H1 (cell line): ENCODE results near the gene BBC3. TPM values are rescaled to one million over a fixed set of nuclear protein-coding genes. Genes with fewer than 3 reads are reported as not detected.
A peak's percentile ranks its signal among the peaks of the same experiment; 100 is the strongest.

Source experiments
- CTCF ChIA-PET: fragments of 300-600 bp; sonication (Branson Sonifier 250); formaldehyde crosslinking; loops from one replicate; lab custom pipeline; 2021; ENCODE audit not compliant: partially characterized antibody; lab: Charles Lee
- POLR2A ChIA-PET: fragments of 300-600 bp; sonication (Branson Sonifier 250); formaldehyde crosslinking; loops from one replicate; lab custom pipeline; 2021; ENCODE audit warnings: inconsistent platforms; ENCODE audit not compliant: partially characterized antibody; lab: Charles Lee
- DNase-seq, 2 experiments: peaks; one replicate each; pipeline versions ENCODE4 v3.0.0 to v3.0.0-alpha.2; 2010 to 2022; ENCODE audit warnings: low spot score in 2 of 2, low read depth in 1 of 2, mixed read lengths in 1 of 2
- FAIRE-seq: peaks from 2 replicates; lab custom pipeline; 2011; peaks lifted over from hg19 to GRCh38; lab: Jason Lieb, UNC
- H2AFZ ChIP-seq: 2 replicates; pipeline ENCODE4 v1.8.1; 2012; ENCODE audit warnings: low read length, inconsistent platforms
- H2AK5ac ChIP-seq: 2 replicates; pipeline ENCODE4 v1.6.1; 2013; ENCODE audit warnings: low read depth, low read length
- H2BK120ac ChIP-seq: replicated peaks from 2 replicates; pipeline ENCODE3; 2013; ENCODE audit warnings: low read depth, low read length, inconsistent platforms
- H2BK12ac ChIP-seq: 2 replicates; pipeline ENCODE4 v1.6.1; 2013; ENCODE audit warnings: low read depth, low read length
- H2BK15ac ChIP-seq: 2 replicates; pipeline ENCODE4 v1.6.1; 2013; ENCODE audit warnings: low read length
- H2BK20ac ChIP-seq: 2 replicates; pipeline ENCODE4 v1.6.1; 2013; ENCODE audit warnings: low read length
- H2BK5ac ChIP-seq: 2 replicates; pipeline ENCODE4 v1.6.1; 2013; ENCODE audit warnings: low read depth, low read length
- H3K14ac ChIP-seq: 2 replicates; pipeline ENCODE4 v1.6.1; 2013; ENCODE audit warnings: inconsistent platforms; ENCODE audit not compliant: insufficient read length
- H3K18ac ChIP-seq: 2 replicates; pipeline ENCODE4 v1.6.1; 2013; ENCODE audit warnings: low read length; ENCODE audit errors: extremely low read depth
- H3K23ac ChIP-seq: 2 replicates; pipeline ENCODE4 v1.6.1; 2013; ENCODE audit warnings: inconsistent platforms; ENCODE audit not compliant: insufficient read length
- H3K23me2 ChIP-seq: 2 replicates; pipeline ENCODE4 v1.6.1; 2013; ENCODE audit warnings: low read depth, low read length
- H3K27ac ChIP-seq: 2 replicates; pipeline ENCODE4 v1.6.1; 2011; ENCODE audit warnings: low read depth, low read length, inconsistent platforms
- H3K27me3 ChIP-seq, 4 experiments: replicated peaks in 1 of 4; 1 replicate in 1 of 4; 2 replicates in 3 of 4; pipeline versions ENCODE4 v1.6.1 to v1.8.1; 2011 to 2013; ENCODE audit warnings: low read length in 3 of 4, mild to moderate bottlenecking in 3 of 4, inconsistent platforms in 2 of 4, mixed read lengths in 2 of 4, moderate library complexity in 1 of 4; ENCODE audit not compliant: control insufficient read depth in 3 of 4, insufficient read depth in 3 of 4; ENCODE audit errors: extremely low read depth in 1 of 4
- H3K36me3 ChIP-seq, 4 experiments: 2 replicates each; pipeline versions ENCODE4 v1.6.1 to v1.8.1; 2011 to 2013; ENCODE audit warnings: mild to moderate bottlenecking in 4 of 4, low read length in 3 of 4, moderate library complexity in 2 of 4, control low read depth in 1 of 4, inconsistent platforms in 1 of 4; ENCODE audit not compliant: insufficient read depth in 4 of 4, control insufficient read depth in 2 of 4
- H3K4ac ChIP-seq: replicated peaks from 2 replicates; pipeline ENCODE3; 2013; ENCODE audit warnings: low read length, low read depth, mixed read lengths, inconsistent platforms; ENCODE audit not compliant: insufficient read length
- H3K4me1 ChIP-seq, 4 experiments: replicated peaks in 1 of 4; 1 replicate in 1 of 4; 2 replicates in 3 of 4; pipeline versions ENCODE4 v1.6.1 to v1.8.1; 2011 to 2013; ENCODE audit warnings: low read length in 3 of 4, inconsistent platforms in 2 of 4, mixed read lengths in 1 of 4; ENCODE audit not compliant: insufficient read depth in 4 of 4, control insufficient read depth in 3 of 4
- H3K4me2 ChIP-seq, 2 experiments: 2 replicates each; pipeline versions ENCODE4 v1.6.1 to v1.8.1; 2011 to 2013; ENCODE audit warnings: low read depth in 2 of 2, low read length in 2 of 2, control low read depth in 1 of 2, inconsistent platforms in 1 of 2, mild to moderate bottlenecking in 1 of 2; ENCODE audit not compliant: insufficient read depth in 1 of 2
- H3K4me3 ChIP-seq, 4 experiments: fragments of 200-600, 300-600 bp in 1 of 4; sonication (generic), shearing (Covaris generic), sonication (Bioruptor Twin) in 1 of 4; 2 replicates each; pipeline versions ENCODE4 v1.5.1 to v1.8.1; 2011 to 2016; ENCODE audit warnings: low read length in 4 of 4, low read depth in 3 of 4, control low read depth in 2 of 4, inconsistent platforms in 2 of 4, mild to moderate bottlenecking in 2 of 4, mixed read lengths in 1 of 4, moderate library complexity in 1 of 4; ENCODE audit not compliant: insufficient read depth in 2 of 4; ENCODE audit errors: extremely low read depth in 1 of 4
- H3K56ac ChIP-seq: replicated peaks from 2 replicates; pipeline ENCODE3; 2013; ENCODE audit warnings: low read depth, mild to moderate bottlenecking, mixed read lengths, low read length, inconsistent platforms; ENCODE audit not compliant: insufficient read length
- H3K79me1 ChIP-seq: 2 replicates; pipeline ENCODE4 v1.6.1; 2013; ENCODE audit warnings: low read depth, low read length, control low read depth
- H3K79me2 ChIP-seq, 2 experiments: 2 replicates each; pipeline versions ENCODE4 v1.6.1 to v1.8.1; 2012 to 2013; ENCODE audit warnings: low read length in 2 of 2, mild to moderate bottlenecking in 2 of 2, inconsistent platforms in 1 of 2; ENCODE audit not compliant: insufficient read depth in 2 of 2, control insufficient read depth in 1 of 2
- H3K9ac ChIP-seq, 4 experiments: replicated peaks in 1 of 4; 1 replicate in 1 of 4; 2 replicates in 3 of 4; pipeline versions ENCODE4 v1.6.1 to v1.8.1; 2011 to 2013; ENCODE audit warnings: low read depth in 3 of 4, low read length in 3 of 4, control low read depth in 2 of 4, mild to moderate bottlenecking in 2 of 4, moderate library complexity in 2 of 4, inconsistent platforms in 1 of 4; ENCODE audit errors: extremely low read depth in 1 of 4
- H3K9me3 ChIP-seq, 2 experiments: 2 replicates each; pipeline versions ENCODE4 v1.6.1 to v1.8.1; 2012 to 2013; ENCODE audit warnings: mild to moderate bottlenecking in 2 of 2, moderate library complexity in 2 of 2, control low read depth in 1 of 2, inconsistent platforms in 1 of 2, low read depth in 1 of 2, low read length in 1 of 2, mixed read lengths in 1 of 2; ENCODE audit not compliant: insufficient read depth in 2 of 2
- H4K20me1 ChIP-seq, 2 experiments: replicated peaks in 1 of 2; 2 replicates each; pipeline versions ENCODE3 to v1.8.1; 2011 to 2013; ENCODE audit warnings: inconsistent platforms in 2 of 2, low read length in 2 of 2, mild to moderate bottlenecking in 1 of 2; ENCODE audit not compliant: insufficient read depth in 2 of 2, control insufficient read depth in 1 of 2
- H4K5ac ChIP-seq: 2 replicates; pipeline ENCODE4 v1.6.1; 2013; ENCODE audit warnings: low read length, low read depth, mixed read lengths, inconsistent platforms; ENCODE audit not compliant: insufficient read length
- H4K8ac ChIP-seq: 2 replicates; pipeline ENCODE4 v1.8.0; 2013; ENCODE audit warnings: mild to moderate bottlenecking, moderate library complexity, low read length, inconsistent platforms; ENCODE audit not compliant: insufficient read depth; ENCODE audit errors: extremely low read depth
- H4K91ac ChIP-seq: replicated peaks from 2 replicates; pipeline ENCODE3; 2013; ENCODE audit warnings: low read length, mixed read lengths, inconsistent platforms; ENCODE audit not compliant: insufficient read length
- ASH2L ChIP-seq: fragments of 200-600, 300-600 bp; sonication (generic); IDR thresholded peaks from one replicate; pipeline ENCODE4 v1.7.1; 2017; ENCODE audit warnings: low read length
- ATF2 ChIP-seq: IDR thresholded peaks from 2 replicates; pipeline ENCODE4 v1.6.1; 2012; ENCODE audit warnings: low read length, inconsistent platforms
- CTBP2 ChIP-seq: IDR thresholded peaks from 2 replicates; pipeline ENCODE4 v1.7.0; 2011; ENCODE audit warnings: borderline replicate concordance, mild to moderate bottlenecking, moderate library complexity, mixed read lengths, low read length; ENCODE audit not compliant: insufficient read depth, insufficient read length
- POLR2A ChIP-seq, 2 experiments: IDR thresholded peaks; 1 replicate in 1 of 2; 2 replicates in 1 of 2; pipeline ENCODE4 v1.6.1; 2011; ENCODE audit warnings: low read depth in 2 of 2, low read length in 2 of 2, mild to moderate bottlenecking in 2 of 2; ENCODE audit errors: control extremely low read depth in 1 of 2
- SIN3A ChIP-seq, 2 experiments: IDR thresholded peaks in 1 of 2; conservative IDR thresholded peaks in 1 of 2; 2 replicates each; pipeline ENCODE4 v1.6.1; 2011 to 2012; ENCODE audit warnings: low read length in 2 of 2, improper control_type of control experiment in 1 of 2, low read depth in 1 of 2, mild to moderate bottlenecking in 1 of 2
- SP1 ChIP-seq: IDR thresholded peaks from 2 replicates; pipeline ENCODE4 v1.6.1; 2011; ENCODE audit warnings: low read depth, low read length
- SUZ12 ChIP-seq: fragments of 200-600 bp; sonication (generic); IDR thresholded peaks from 2 replicates; pipeline ENCODE4 v1.6.1; 2012; ENCODE audit warnings: mild to moderate bottlenecking, inconsistent platforms, low read length, moderate library complexity, mixed read lengths
- TAF1 ChIP-seq: IDR thresholded peaks from 2 replicates; pipeline ENCODE4 v1.6.1; 2011; ENCODE audit warnings: mild to moderate bottlenecking, low read depth, low read length
- TBP ChIP-seq: IDR thresholded peaks from 2 replicates; pipeline ENCODE4 v1.6.1; 2011; ENCODE audit warnings: low read depth, low read length, improper control_type of control experiment
- WGBS, 2 experiments: shearing (Covaris generic) in 1 of 2; methylation state at CpG; one replicate each; pipeline versions ENCODE4 v1.1.6 to v1.1.7; 2013 to 2015; ENCODE audit warnings: low lambda C conversion rate in 2 of 2, mixed read lengths in 2 of 2, inconsistent platforms in 1 of 2, low coverage in 1 of 2, missing lambda C conversion rate in 1 of 2; ENCODE audit not compliant: insufficient replicate concordance in 2 of 2, insufficient coverage in 1 of 2, insufficient read length in 1 of 2; ENCODE audit errors: extremely low coverage in 1 of 2, missing lambda C conversion rate in 1 of 2; 5-methylcytosine and 5-hydroxymethylcytosine counted together
- polyA plus RNA-seq, 7 experiments: library from polyadenylated mRNA; depleted of rRNA in 3 of 7; stranded (reverse) in 5 of 7; unstranded in 2 of 7; fragments of >200 nt in 5 of 7; fragments of 200-250 nt in 2 of 7; gene quantifications; 1 replicate in 5 of 7; 2 replicates in 1 of 7; 4 replicates in 1 of 7; pipeline versions ENCODE4 v1.2.1 to v1.2.3, GENCODE V29; 2011 to 2013; ENCODE audit warnings: missing spikeins in 2 of 7, mixed read lengths in 2 of 7
- total RNA-seq: library from RNA; stranded (reverse); fragmentation: NEBNext Ultra II Directional; extraction: Animal tissue kit (Norgen Biotek cat#: 25700); gene quantifications from 2 replicates; pipeline ENCODE4 v1.2.1, GENCODE V29; 2021

BBC3 gene
- total and polyA plus RNA-seq, 2 of the 8 experiments (the other 6 are each of a cell fraction or from before 2014, with no cell fraction given) = 13.2 to 21.6 TPM

- H4K5ac ChIP-seq = peak overlapping the region; percentile 20
- WGBS, 2 experiments = 14% methylated on average over 24 of the region's 29 CpGs; no CpG with 5 or more reads in 1 of the 2 experiments
- DNase-seq (no peak), FAIRE-seq (no peak)
- peak overlapping the region; percentile 75; the same call in 1 of the 2 replicates for H4K8ac ChIP-seq
- no peak overlapping the region for H2AFZ ChIP-seq
- peak overlapping the region; percentile 90 for H2BK12ac ChIP-seq
- peaks cover 0 to 8% (median 6%) of the 10 kb centered on the region in 4 experiments; a peak in 6 of 7 replicates for H3K4me1 ChIP-seq
- peak overlapping the region; percentile 5 for H3K56ac ChIP-seq
- peaks cover 0 to 15% of the 10 kb centered on the region in 2 experiments; a peak in 2 of 4 replicates for H3K79me2 ChIP-seq
- peak overlapping the region; percentile 86 for H2AK5ac ChIP-seq
- CTCF ChIA-PET = interaction anchor here (1.0 to 6.4 kb wide), 2 partner anchors 12 to 13 kb away, joined by 6 to 74 read pairs; no protein-coding TSS in a partner anchor
- H4K91ac ChIP-seq = no peak overlapping the region
- peak overlapping the region; percentile 67; the same call in 1 of the 2 replicates for H3K27ac ChIP-seq
- peak overlapping the region; percentile 91 for H2BK5ac ChIP-seq
- H3K4me3 ChIP-seq = peak overlapping the region; percentile 62 to 85 (median 78)
- peaks cover 9% of the 10 kb centered on the region for H3K23me2 ChIP-seq
- no peak overlapping the region for H3K14ac ChIP-seq
- peak overlapping the region; percentile 42 to 90 (median 66) for H3K9ac ChIP-seq
- peaks cover 5% of the 10 kb centered on the region for H3K79me1 ChIP-seq
- peak overlapping the region; percentile 87; the same call in 1 of the 2 replicates for H3K18ac ChIP-seq
- peaks cover 5 to 31% (median 14%) of the 10 kb centered on the region in 4 experiments; a peak in 7 of 8 replicates for H3K36me3 ChIP-seq
- H2BK120ac ChIP-seq = no peak overlapping the region
- H3K4ac ChIP-seq = no peak overlapping the region
- no peaks in the 10 kb centered on the region for H3K27me3 ChIP-seq
- POLR2A ChIA-PET = interaction anchor here (0.8 to 3.6 kb wide), 12 partner anchors 10 to 144 kb away, joined by 3 to 50 read pairs (median 7); partner anchors contain the start of genes INAFM1, SAE1 and ZC3H4
- no peak overlapping the region for H3K23ac ChIP-seq
- no peaks in the 10 kb centered on the region for H3K9me3 ChIP-seq
- H2BK20ac ChIP-seq = no peak overlapping the region
- peak overlapping the region; percentile 88; the same call in 1 of the 2 replicates for H2BK15ac ChIP-seq
- H3K4me2 ChIP-seq = peak overlapping the region; percentile 86 to 94
- H4K20me1 ChIP-seq = peaks cover 0 to 8% of the 10 kb centered on the region in 2 experiments
- TF ChIP-seq ASH2L = peak; percentile 67
- TF ChIP-seq POLR2A (IDR thresholded peaks at IDR 0.05; ENCODE audit: control extremely low read depth in 1 of 2, low read depth in 2 of 2, low read length in 2 of 2) = peak in 1 of 2 experiments; percentile 76; a peak in 2 of 3 replicates
- peak in 1 of 2 experiments; percentile 20; a peak in 1 of 4 replicates for TF ChIP-seq SIN3A (conservative IDR thresholded peaks at IDR 0.05 in 1 of 2, IDR thresholded peaks at IDR 0.05 in 1 of 2; ENCODE audit: low read depth in 1 of 2, low read length in 2 of 2)
- TF ChIP-seq SUZ12 = no peak
- TF ChIP-seq TBP = peak; percentile 59; the same call in 1 of the 2 replicates
- peak; percentile 74 for TF ChIP-seq TAF1
- TF ChIP-seq CTBP2 = no peak
- 0 out of 2 replicates have a peak, but pooled peaks have one; percentile 33 for TF ChIP-seq ATF2
- 0 out of 2 replicates have a peak, but pooled peaks have one; percentile 3 for TF ChIP-seq SP1
These were observed 26.6 kb upstream of the BBC3 start for GRCh38 chr19:47257411-47258169.
